OCI-LY1 (cell line): ENCODE results near the gene IL1RAPL1.

ENCODE experiments used
- EZH2 ChIP-seq: fragments of 200-600 bp; sonication (generic), shearing (Covaris generic); IDR thresholded peaks from 2 replicates; pipeline ENCODE4 v1.8.0; 2017; ENCODE audit warnings: borderline replicate concordance, mixed run types, mild to moderate bottlenecking, antibody characterized with exemption, low read length, moderate library complexity, mixed read lengths
- TF ChIP-seq, protein P1 (sequence below): fragments of 200-600 bp; sonication (generic), shearing (Covaris generic); IDR thresholded peaks from 2 replicates; pipeline ENCODE4 v1.5.1; 2017; ENCODE audit warnings: mild to moderate bottlenecking, antibody characterized with exemption, low read length, moderate library complexity, mixed read lengths

DNA sequence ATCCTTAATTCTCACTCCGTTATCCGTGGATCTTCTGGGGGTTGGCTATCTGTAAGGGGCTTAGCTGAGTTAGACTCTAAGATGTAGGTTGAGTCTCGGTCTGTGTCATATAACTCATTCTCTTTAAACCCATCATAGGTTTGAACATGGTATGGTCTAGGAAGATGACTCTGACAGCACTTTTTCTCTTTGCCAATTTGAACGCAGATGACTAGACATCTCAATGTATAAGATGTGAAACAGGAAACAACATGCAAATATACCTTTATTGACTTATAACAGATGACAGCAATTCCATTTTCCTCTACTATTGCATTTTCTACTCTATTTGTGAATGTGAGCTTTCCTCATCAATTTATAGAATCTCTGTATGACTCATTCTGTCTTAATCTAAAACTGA, 993.3 kb downstream of the IL1RAPL1 start:
- TF ChIP-seq, protein P1, sequence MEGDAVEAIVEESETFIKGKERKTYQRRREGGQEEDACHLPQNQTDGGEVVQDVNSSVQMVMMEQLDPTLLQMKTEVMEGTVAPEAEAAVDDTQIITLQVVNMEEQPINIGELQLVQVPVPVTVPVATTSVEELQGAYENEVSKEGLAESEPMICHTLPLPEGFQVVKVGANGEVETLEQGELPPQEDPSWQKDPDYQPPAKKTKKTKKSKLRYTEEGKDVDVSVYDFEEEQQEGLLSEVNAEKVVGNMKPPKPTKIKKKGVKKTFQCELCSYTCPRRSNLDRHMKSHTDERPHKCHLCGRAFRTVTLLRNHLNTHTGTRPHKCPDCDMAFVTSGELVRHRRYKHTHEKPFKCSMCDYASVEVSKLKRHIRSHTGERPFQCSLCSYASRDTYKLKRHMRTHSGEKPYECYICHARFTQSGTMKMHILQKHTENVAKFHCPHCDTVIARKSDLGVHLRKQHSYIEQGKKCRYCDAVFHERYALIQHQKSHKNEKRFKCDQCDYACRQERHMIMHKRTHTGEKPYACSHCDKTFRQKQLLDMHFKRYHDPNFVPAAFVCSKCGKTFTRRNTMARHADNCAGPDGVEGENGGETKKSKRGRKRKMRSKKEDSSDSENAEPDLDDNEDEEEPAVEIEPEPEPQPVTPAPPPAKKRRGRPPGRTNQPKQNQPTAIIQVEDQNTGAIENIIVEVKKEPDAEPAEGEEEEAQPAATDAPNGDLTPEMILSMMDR: no peak
- no peak for TF ChIP-seq EZH2
